GM18505 (cell line): ENCODE results near the gene SMIM41.

Source experiments
- ATAC-seq: cut with Tn5 transposase; IDR thresholded peaks from one replicate; pipeline ENCODE4 v1.9.1; 2021; ENCODE audit not compliant: unreplicated experiment
- POLR2A ChIP-seq: IDR thresholded peaks from 4 replicates; pipeline ENCODE4 v1.6.1; 2011; ENCODE audit warnings: borderline replicate concordance; ENCODE audit not compliant: insufficient read depth, insufficient read length; ENCODE audit errors: extremely low read depth

Gene SMIM41

GRCh38 chr12:52079576-52080402 lies at the start of gene SMIM41:
SMIM41 (plus strand) TSS chr12:52079704; CDS start chr12:52079780, 76 bp downstream.
- no peak for TF ChIP-seq POLR2A
- no peak for ATAC-seq

DNA sequence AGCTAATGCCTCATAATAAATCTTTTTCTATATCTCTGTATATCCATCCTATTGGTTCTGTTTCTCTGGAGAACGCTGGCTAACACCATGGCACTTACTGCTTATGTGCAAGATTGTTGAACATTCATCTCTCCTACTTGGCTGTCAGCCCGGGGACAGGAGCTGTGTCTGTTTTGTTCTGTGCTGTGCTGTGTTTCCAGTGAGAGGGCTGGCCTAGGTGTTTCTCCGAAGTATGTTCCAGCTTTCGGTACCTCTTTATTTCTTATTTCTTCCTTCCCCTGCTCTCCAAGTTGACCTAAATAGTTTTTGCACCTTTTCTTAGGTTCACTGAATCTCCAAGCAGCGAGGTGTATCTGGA lies 47.1 kb upstream of the SMIM41 start:
- ATAC-seq, result no peak
- TF ChIP-seq POLR2A, result no peak

- ATAC-seq, result peak; percentile 78
Measured at GRCh38 chr12:52032804-52033445, 46.6 kb upstream of the SMIM41 start.

DNA sequence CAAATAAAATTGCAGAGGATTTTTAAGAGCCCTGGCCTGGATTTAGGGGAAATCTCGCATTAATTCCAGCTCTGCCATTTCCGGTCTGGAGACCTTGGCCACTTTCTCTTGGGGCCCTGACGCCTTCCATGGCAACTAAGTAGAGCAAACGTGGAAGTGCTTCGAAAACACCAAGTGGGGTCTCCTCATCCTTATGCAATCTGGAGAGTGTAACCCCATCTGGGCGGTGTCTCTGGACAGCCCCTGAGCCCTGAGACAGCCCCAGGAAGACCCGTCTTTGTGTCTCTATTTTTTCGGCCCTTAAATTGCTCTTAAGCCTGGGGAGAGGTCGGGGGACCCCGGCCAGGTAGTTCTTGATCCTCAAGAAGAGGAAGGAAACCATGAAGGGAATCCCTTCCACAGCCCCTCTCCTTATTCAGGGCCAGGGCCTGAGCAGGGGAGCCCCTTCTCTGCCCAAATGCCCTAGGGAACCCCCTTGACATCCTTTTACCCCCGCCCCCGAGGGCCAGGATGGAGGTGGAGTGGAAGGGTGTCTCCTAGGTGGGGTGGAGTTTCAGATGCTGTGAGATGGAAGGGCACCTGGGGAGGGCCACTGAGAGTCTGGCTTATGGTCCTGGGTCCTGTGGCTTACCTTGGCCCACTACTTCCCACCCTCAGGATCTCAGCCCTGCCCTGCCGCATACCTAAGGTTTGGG lies 45.9 kb upstream of the SMIM41 start:
- ATAC-seq, result no peak
- TF ChIP-seq POLR2A, result no peak

More at GRCh38 chr12:52032804-52033445, 46.6 kb upstream of the SMIM41 start:
- TF ChIP-seq POLR2A, result peak; percentile 70

- no peak for ATAC-seq
- TF ChIP-seq POLR2A, result no peak
Measured at GRCh38 chr12:52035190-52035589, 44.3 kb upstream of the SMIM41 start.

GRCh38 chr12:52035926-52036325 lies 43.6 kb upstream of the SMIM41 start:
- TF ChIP-seq POLR2A, result no peak
- no peak for ATAC-seq

DNA sequence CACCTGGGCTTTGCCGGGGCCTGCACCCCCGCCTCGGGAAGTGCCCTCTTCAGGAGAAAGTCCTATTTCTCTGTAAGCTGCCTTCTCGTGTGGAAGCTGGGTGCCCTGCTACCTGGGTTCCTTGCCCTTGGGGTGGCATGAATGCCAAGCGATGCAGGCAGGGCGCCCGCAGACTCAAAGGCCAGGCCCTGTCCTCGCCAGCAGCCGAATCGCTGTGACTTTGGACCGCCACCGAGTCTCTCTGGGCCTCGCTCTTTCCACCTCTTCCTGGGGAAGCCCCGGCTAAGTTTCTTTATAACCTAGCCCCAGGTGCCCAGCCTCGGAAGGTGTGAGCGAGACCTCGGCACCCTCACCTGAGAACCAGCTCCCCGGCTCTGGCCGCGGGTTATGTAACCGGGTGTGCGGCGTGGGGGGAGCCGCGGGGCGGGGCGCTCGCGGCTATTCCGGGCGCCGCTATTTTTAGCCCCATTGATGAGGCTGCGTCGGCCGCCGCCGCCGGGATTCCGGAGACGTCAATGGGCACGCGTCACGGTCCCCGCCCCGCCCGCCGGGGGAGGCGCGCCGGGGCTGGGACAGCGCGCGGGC lies 42.8 kb upstream of the SMIM41 start:
- ATAC-seq, result peak; percentile 44
- peak; percentile 43 for TF ChIP-seq POLR2A

- TF ChIP-seq POLR2A, result no peak
- peak; percentile 10 for ATAC-seq
Measured at GRCh38 chr12:52037248-52037861, 42.1 kb upstream of the SMIM41 start.

DNA sequence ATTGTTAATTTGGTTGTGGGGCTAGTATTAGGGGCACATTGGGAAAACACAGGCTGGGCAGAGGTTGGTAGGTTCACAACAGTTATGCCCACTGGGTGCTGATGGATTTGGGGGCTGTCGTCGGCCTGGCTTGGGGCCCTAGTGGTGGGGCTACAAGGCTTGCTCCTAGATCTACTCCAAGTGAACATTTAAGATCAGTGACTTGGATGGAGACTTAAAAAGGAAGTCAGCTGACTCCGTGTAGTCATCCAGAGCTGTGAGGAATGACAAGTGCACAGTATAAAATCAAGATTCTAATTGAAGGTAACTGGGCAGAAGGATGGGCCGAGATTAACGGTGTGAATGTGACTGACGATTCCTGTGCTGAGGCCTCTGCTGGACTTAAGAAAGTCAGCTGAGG lies 41.1 kb upstream of the SMIM41 start:
- ATAC-seq, result no peak
- no peak for TF ChIP-seq POLR2A

DNA sequence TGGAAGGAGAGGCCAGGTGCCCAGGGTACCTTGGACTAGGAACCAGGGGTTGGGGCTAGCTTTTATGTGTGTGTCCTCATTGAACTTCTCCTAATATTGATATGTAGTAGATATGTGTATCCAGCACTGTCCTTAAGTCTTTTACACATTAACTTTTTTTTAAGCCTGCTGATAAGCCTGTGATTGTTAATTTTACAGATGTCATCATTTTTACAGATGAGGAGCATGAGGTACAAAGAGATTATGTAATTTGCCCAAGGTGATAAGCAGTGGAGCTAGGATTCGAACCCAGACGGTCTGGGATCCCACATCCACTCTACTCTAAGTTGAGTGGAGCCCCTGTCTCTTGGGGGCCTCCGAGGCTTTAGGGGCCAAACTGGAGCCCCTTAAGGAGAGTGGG lies 38.5 kb upstream of the SMIM41 start:
- TF ChIP-seq POLR2A, result no peak

GRCh38 chr12:52041695-52042123 lies 37.8 kb upstream of the SMIM41 start:
- no peak for TF ChIP-seq POLR2A
- no peak for ATAC-seq

More for the DNA sequence above, 38.5 kb upstream of the SMIM41 start:
- ATAC-seq, result no peak

DNA sequence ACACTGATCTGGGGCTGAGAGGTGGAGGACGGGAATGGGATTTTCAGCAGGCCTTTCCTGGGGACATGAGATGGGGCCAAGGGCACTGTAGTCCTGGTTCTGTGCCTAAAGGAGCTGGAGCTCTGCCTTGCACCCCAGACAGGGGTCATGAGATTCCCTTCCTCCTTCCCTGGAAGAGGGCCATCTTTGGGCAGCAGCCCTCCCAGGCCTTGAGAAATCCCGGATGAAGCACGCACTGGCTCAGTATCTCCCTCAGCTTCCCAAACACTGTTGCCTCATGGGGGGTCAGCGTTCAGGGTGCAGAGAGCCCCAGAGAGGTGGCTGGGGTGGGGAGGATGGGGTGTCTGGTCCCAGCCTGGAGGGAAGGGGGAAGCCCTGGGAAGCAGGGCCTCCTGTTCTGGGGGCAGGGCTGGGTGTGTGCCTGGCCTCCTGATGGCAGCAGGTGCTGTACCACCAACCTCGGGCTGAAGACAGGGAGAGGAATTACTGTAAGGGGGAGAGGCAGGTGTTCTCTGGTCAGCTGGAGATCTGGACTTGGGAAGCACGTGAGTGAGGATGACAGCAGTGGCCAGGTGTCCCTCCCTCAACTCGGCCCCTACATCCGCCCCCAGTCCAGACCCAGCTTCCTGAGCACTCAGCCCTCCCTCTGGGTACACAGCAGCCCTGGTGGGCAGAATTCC lies 36.7 kb upstream of the SMIM41 start:
- no peak for ATAC-seq
- no peak for TF ChIP-seq POLR2A
